ENCODE measurements around the gene LRRC37A2. TPM values are rescaled to one million over a fixed set of nuclear protein-coding genes. Genes with fewer than 3 reads are reported as not detected.
"Not testable (repeated sequence)": the region's sequence is repeated elsewhere in the genome, so short reads cannot be mapped to it uniquely, and the experiment has no call there.

The LRRC37A2 gene
- total RNA-seq, 1 donor from 2014 or later: 5.1 TPM

GRCh38 chr17:46585444-46585843 is 73.2 kb downstream of the LRRC37A2 start:
- intact Hi-C loops (cut with DNase I); DNase-seq; ATAC-seq (ENCODE audit: poor library complexity): not testable (repeated sequence)

GRCh38 chr17:46590157-46591146 is 78.2 kb downstream of the LRRC37A2 start, which contains the start of gene NSF:
Gene NSF, plus strand, starts transcription at chr17:46590669. Its CDS starts 107 bp downstream, at chr17:46590776.
- ATAC-seq (ENCODE audit: poor library complexity): peak; percentile 98
- intact Hi-C loops (cut with DNase I); DNase-seq: not testable (repeated sequence)

GRCh38 chr17:46591332-46591731 is 79.1 kb downstream of the LRRC37A2 start:
- DNase-seq; intact Hi-C loops (cut with DNase I): not testable (repeated sequence)
- peak; percentile 70 for ATAC-seq (ENCODE audit: poor library complexity)

GRCh38 chr17:46598344-46598931 is 86.2 kb downstream of the LRRC37A2 start:
- intact Hi-C loops (cut with DNase I); DNase-seq; ATAC-seq (ENCODE audit: poor library complexity): not testable (repeated sequence)

- DNase-seq; ATAC-seq (ENCODE audit: poor library complexity); intact Hi-C loops (cut with DNase I): not testable (repeated sequence)
Measured at GRCh38 chr17:46600767-46601166, 88.5 kb downstream of the LRRC37A2 start.

- DNase-seq; intact Hi-C loops (cut with DNase I); ATAC-seq (ENCODE audit: poor library complexity): not testable (repeated sequence)
Measured at GRCh38 chr17:46603125-46603524, 90.9 kb downstream of the LRRC37A2 start.

Other genes starting within 250 kb of the LRRC37A2 start
- gene LRRC37A, start 217.3 kb upstream of the LRRC37A2 start, total RNA-seq: 1.3 TPM
- gene ARL17B, start 150.7 kb upstream of the LRRC37A2 start, total RNA-seq: 16.2 TPM
- gene ARL17A, start 67.2 kb downstream of the LRRC37A2 start, total RNA-seq: 9.8 TPM
- 23.2 TPM for gene NSF, start 78.2 kb downstream of the LRRC37A2 start, total RNA-seq

Measured in Right ventricle myocardium superior (tissue), 1 donor.